CD14-positive monocyte (primary cell): ENCODE results near the gene PPM1D. TPM values are rescaled to one million over a fixed set of nuclear protein-coding genes. Genes with fewer than 3 reads are reported as not detected.

ENCODE experiments used
- DNase-seq, 3 donors: peaks; one replicate each; pipeline ENCODE4 v3.0.0-alpha.2; 2011 to 2022
- H2AFZ ChIP-seq: 2 replicates; pipeline ENCODE4 v1.6.0; 2012; ENCODE audit warnings: mild to moderate bottlenecking, low read depth, low read length, inconsistent platforms; ENCODE audit not compliant: insufficient read depth, poor library complexity, severe bottlenecking
- H3K27ac ChIP-seq, 2 donors: 1 replicate in 1 of 2; 2 replicates in 1 of 2; pipeline ENCODE4 v1.5.1; 2012 to 2013; ENCODE audit warnings: low read length in 2 of 2, control low read depth in 1 of 2, inconsistent platforms in 1 of 2, low read depth in 1 of 2, mild to moderate bottlenecking in 1 of 2
- H3K27me3 ChIP-seq, 2 donors: one replicate each; pipeline versions ENCODE4 v1.6.0 to v1.6.1; 2011 to 2013; ENCODE audit warnings: low read length in 2 of 2; ENCODE audit not compliant: control insufficient read depth in 2 of 2, insufficient read depth in 2 of 2
- H3K36me3 ChIP-seq, 2 donors: replicated peaks in 1 of 2; 1 replicate in 1 of 2; 2 replicates in 1 of 2; pipeline versions ENCODE4 v1.5.1 to v1.6.1; 2012 to 2013; ENCODE audit warnings: low read length in 2 of 2, control low read depth in 1 of 2, inconsistent platforms in 1 of 2, mild to moderate bottlenecking in 1 of 2; ENCODE audit not compliant: insufficient read depth in 2 of 2, control insufficient read depth in 1 of 2
- H3K4me1 ChIP-seq, 2 donors: 1 replicate in 1 of 2; 2 replicates in 1 of 2; pipeline versions ENCODE4 v1.5.1 to v1.6.1; 2012 to 2013; ENCODE audit warnings: low read length in 2 of 2, control low read depth in 1 of 2, inconsistent platforms in 1 of 2, mild to moderate bottlenecking in 1 of 2, moderate library complexity in 1 of 2; ENCODE audit not compliant: insufficient read depth in 2 of 2, control insufficient read depth in 1 of 2
- H3K4me2 ChIP-seq: replicated peaks from 2 replicates; pipeline ENCODE3; 2012; ENCODE audit warnings: low read length, moderate library complexity, mild to moderate bottlenecking; ENCODE audit not compliant: poor library complexity, severe bottlenecking; ENCODE audit errors: extremely low read depth
- H3K4me3 ChIP-seq, 3 experiments: fragments of 200-600 bp in 1 of 3; sonication (generic) in 1 of 3; replicated peaks in 1 of 3; 1 replicate in 2 of 3; 2 replicates in 1 of 3; pipeline ENCODE4 v1.5.1; 2011 to 2013; ENCODE audit warnings: low read length in 3 of 3, mild to moderate bottlenecking in 3 of 3, control low read depth in 2 of 3, low read depth in 2 of 3, inconsistent platforms in 1 of 3, moderate library complexity in 1 of 3
- H3K79me2 ChIP-seq: 2 replicates; pipeline ENCODE4 v1.6.0; 2012; ENCODE audit warnings: mild to moderate bottlenecking, control low read depth, inconsistent platforms, low read length, moderate library complexity; ENCODE audit not compliant: insufficient read depth
- H3K9ac ChIP-seq: 2 replicates; pipeline ENCODE4 v1.6.0; 2017; ENCODE audit warnings: low read length, mild to moderate bottlenecking; ENCODE audit not compliant: insufficient read depth, poor library complexity, severe bottlenecking
- H3K9me3 ChIP-seq, 2 donors: replicated peaks in 1 of 2; 1 replicate in 1 of 2; 2 replicates in 1 of 2; pipeline versions ENCODE4 v1.5.1 to v1.6.1; 2012 to 2013; ENCODE audit warnings: low read length in 2 of 2, control low read depth in 1 of 2; ENCODE audit not compliant: control insufficient read depth in 1 of 2, insufficient read depth in 1 of 2
- H4K20me1 ChIP-seq: 2 replicates; pipeline ENCODE4 v1.6.0; 2012; ENCODE audit warnings: mild to moderate bottlenecking, low read length, control low read depth, moderate library complexity; ENCODE audit not compliant: insufficient read depth
- H3K27ac Mint-ChIP-seq, 7 donors: one replicate each; pipeline ENCODE4 v1.8.0; 2020; ENCODE audit warnings: mild to moderate bottlenecking in 7 of 7, mixed read lengths in 7 of 7, moderate library complexity in 6 of 7, inconsistent platforms in 2 of 7
- H3K27me3 Mint-ChIP-seq, 3 donors: one replicate each; pipeline ENCODE4 v1.8.0; 2021 to 2022; ENCODE audit warnings: low read depth in 3 of 3, mild to moderate bottlenecking in 3 of 3, mixed read lengths in 3 of 3, moderate library complexity in 3 of 3, inconsistent platforms in 1 of 3
- H3K36me3 Mint-ChIP-seq, 2 donors: one replicate each; pipeline ENCODE4 v1.8.0; 2020; ENCODE audit warnings: mixed read lengths in 2 of 2, inconsistent platforms in 1 of 2, mild to moderate bottlenecking in 1 of 2
- H3K4me1 Mint-ChIP-seq: one replicate; pipeline ENCODE4 v1.8.0; 2020; ENCODE audit warnings: mild to moderate bottlenecking, mixed read lengths
- H3K4me3 Mint-ChIP-seq, 2 donors: one replicate each; pipeline ENCODE4 v1.8.0; 2020; ENCODE audit warnings: mild to moderate bottlenecking in 2 of 2, mixed read lengths in 2 of 2, moderate library complexity in 1 of 2
- H3K9me3 Mint-ChIP-seq, 7 donors: one replicate each; pipeline ENCODE4 v1.8.0; 2020 to 2022; ENCODE audit warnings: mixed read lengths in 7 of 7, mild to moderate bottlenecking in 6 of 7, moderate library complexity in 6 of 7, inconsistent platforms in 2 of 7
- WGBS: methylation state at CpG from one replicate; pipeline ENCODE4 v1.1.5; 2013; ENCODE audit warnings: missing lambda C conversion rate; ENCODE audit not compliant: insufficient coverage; 5-methylcytosine and 5-hydroxymethylcytosine counted together
- intact Hi-C, 2 donors: fragments of 100-400 bp; cut with micrococcal nuclease; formaldehyde crosslinking; loops; one replicate each; pipeline versions ENCODE4 v1.15.0 to v1.15.1; 2023
- polyA plus RNA-seq, 3 donors: library from polyadenylated mRNA; depleted of rRNA in 1 of 3; unstranded in 2 of 3; stranded (reverse) in 1 of 3; fragments of 300-500 nt in 2 of 3; fragments of >200 nt in 1 of 3; fragmentation: Illumina TruSeq in 2 of 3; gene quantifications; 1 replicate in 2 of 3; 2 replicates in 1 of 3; pipeline ENCODE4 v1.2.3, GENCODE V29; 2012 to 2021
- TF ChIP-seq, protein P1 (sequence below): fragments of 200-600 bp; IDR thresholded peaks from one replicate; pipeline ENCODE4 v1.8.0; 2022; ENCODE audit warnings: antibody characterized with exemption, mild to moderate bottlenecking

PPM1D gene
- polyA plus RNA-seq, 3 donors: 4.7 to 7.3 (median 7.2) TPM

DNA sequence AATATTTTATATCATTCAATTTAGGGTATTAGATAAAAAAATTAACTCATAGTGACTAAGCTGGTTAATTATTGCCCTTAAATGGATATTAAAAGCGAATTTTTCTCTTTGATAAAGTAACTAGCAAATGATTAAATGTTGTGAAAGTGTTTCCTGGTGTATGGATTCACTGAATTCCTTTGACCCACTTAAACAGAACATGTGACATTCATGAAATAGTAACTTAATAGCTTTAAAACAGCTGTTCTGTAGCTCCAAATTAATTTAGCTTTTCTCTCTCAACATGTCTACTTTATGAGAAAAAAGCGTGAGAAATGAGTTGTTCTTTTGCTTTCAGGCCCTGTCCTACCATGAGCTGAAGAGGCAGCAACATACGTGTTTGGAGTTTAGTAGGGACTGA lies 37.6 kb upstream of the PPM1D start:
- Mint-ChIP-seq H3K4me3 (no peak overlapping the region), H3K9me3 (peaks cover 1 to 12% (median 5%) of the 10 kb centered on the region in 7 donors), H3K27me3 (peaks cover 0 to 3% (median 0%) of the 10 kb centered on the region in 3 donors), H3K36me3 (no peaks in the 10 kb centered on the region), H3K4me1 (no peaks in the 10 kb centered on the region), H3K27ac (no peak overlapping the region)
- no peaks in the 10 kb centered on the region for H3K27me3 ChIP-seq
- no CpG with 5 or more reads among the region's 3 CpGs for WGBS
- H3K9ac ChIP-seq: no peak overlapping the region
- no peak overlapping the region for H3K4me3 ChIP-seq
- peaks cover 0 to 10% of the 10 kb centered on the region in 2 donors for H3K9me3 ChIP-seq
- no peak overlapping the region for H3K4me2 ChIP-seq
- no peak for DNase-seq
- H4K20me1 ChIP-seq: no peaks in the 10 kb centered on the region
- intact Hi-C loops: no loop called here
- TF ChIP-seq, protein P1, sequence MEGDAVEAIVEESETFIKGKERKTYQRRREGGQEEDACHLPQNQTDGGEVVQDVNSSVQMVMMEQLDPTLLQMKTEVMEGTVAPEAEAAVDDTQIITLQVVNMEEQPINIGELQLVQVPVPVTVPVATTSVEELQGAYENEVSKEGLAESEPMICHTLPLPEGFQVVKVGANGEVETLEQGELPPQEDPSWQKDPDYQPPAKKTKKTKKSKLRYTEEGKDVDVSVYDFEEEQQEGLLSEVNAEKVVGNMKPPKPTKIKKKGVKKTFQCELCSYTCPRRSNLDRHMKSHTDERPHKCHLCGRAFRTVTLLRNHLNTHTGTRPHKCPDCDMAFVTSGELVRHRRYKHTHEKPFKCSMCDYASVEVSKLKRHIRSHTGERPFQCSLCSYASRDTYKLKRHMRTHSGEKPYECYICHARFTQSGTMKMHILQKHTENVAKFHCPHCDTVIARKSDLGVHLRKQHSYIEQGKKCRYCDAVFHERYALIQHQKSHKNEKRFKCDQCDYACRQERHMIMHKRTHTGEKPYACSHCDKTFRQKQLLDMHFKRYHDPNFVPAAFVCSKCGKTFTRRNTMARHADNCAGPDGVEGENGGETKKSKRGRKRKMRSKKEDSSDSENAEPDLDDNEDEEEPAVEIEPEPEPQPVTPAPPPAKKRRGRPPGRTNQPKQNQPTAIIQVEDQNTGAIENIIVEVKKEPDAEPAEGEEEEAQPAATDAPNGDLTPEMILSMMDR: no peak
- H3K79me2 ChIP-seq: no peaks in the 10 kb centered on the region
- no peaks in the 10 kb centered on the region for H3K36me3 ChIP-seq
- H2AFZ ChIP-seq: no peak overlapping the region
- H3K4me1 ChIP-seq: no peaks in the 10 kb centered on the region
- no peak overlapping the region for H3K27ac ChIP-seq

DNA sequence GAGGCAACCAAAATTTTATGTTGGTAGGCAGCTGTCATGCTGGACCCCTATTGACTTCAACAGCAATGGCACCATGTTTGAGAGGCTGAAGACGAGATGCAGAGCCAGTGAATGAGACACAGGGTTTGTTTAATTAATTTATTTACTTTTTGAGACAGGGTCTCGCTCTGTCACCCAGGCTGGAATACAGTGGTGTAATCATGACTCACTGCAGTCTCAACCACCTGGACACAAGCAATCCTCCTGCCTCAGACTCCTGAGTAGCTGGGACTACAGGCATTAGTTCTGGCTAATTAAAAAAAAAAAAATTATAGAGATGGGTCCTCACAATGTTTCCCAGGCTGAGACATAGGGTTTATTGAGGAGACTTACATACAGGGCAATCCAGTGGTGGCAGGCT lies 36.2 kb upstream of the PPM1D start:
- H3K9me3 ChIP-seq: no peaks in the 10 kb centered on the region
- H2AFZ ChIP-seq: no peak overlapping the region
- no peak overlapping the region for H3K4me2 ChIP-seq
- H3K4me3 ChIP-seq: no peak overlapping the region
- Mint-ChIP-seq H3K4me1 (no peaks in the 10 kb centered on the region), H3K4me3 (no peak overlapping the region), H3K27me3 (peaks cover 0 to 3% (median 1%) of the 10 kb centered on the region in 3 donors), H3K27ac (no peak overlapping the region), H3K9me3 (peaks cover 0 to 1% (median 0%) of the 10 kb centered on the region in 7 donors), H3K36me3 (no peaks in the 10 kb centered on the region)
- no peak overlapping the region for H3K9ac ChIP-seq
- H3K36me3 ChIP-seq: no peaks in the 10 kb centered on the region
- no peaks in the 10 kb centered on the region for H3K79me2 ChIP-seq
- H3K27me3 ChIP-seq: no peaks in the 10 kb centered on the region
- DNase-seq: no peak
- no CpG with 5 or more reads among the region's 2 CpGs for WGBS
- no peaks in the 10 kb centered on the region for H3K4me1 ChIP-seq
- no peak overlapping the region for H3K27ac ChIP-seq
- H4K20me1 ChIP-seq: no peaks in the 10 kb centered on the region
- TF ChIP-seq, protein P1: no peak
- intact Hi-C loops: no loop called here
